ENCODE data around the gene WNT11. TPM values are rescaled to one million over a fixed set of nuclear protein-coding genes. Genes with fewer than 3 reads are reported as not detected.

WNT11 gene
- total and polyA plus RNA-seq, 2 of the 13 experiments (the other 11 are each of a cell fraction or from before 2014, with no cell fraction given) = 0.34 to 0.66 TPM

GRCh38 chr11:76208438-76209374 is 2.4 kb upstream of the WNT11 start (continued):
- TF ChIP-seq PREB (CRISPR knock-in tag; IDR thresholded peaks at IDR 0.05) (no peak), NR2F2 (IDR thresholded peaks at IDR 0.05; ENCODE audit: borderline replicate concordance, low read depth) (peak; percentile 68; the same call in 1 of the 2 replicates), ZNF446 (CRISPR knock-in tag; IDR thresholded peaks at IDR 0.05) (no peak), ZMYM2 (CRISPR knock-in tag; IDR thresholded peaks at IDR 0.05) (peak; percentile 75), GPN1 (CRISPR knock-in tag; IDR thresholded peaks at IDR 0.05; ENCODE audit: borderline replicate concordance) (no peak), ZNF101 (CRISPR knock-in tag; IDR thresholded peaks at IDR 0.05; ENCODE audit: borderline replicate concordance, low read depth) (no peak), ZNF180 (CRISPR knock-in tag; IDR thresholded peaks at IDR 0.05; ENCODE audit: borderline replicate concordance, low read depth) (no peak), PLRG1 (conservative IDR thresholded peaks at IDR 0.05) (no peak), CTCF (CRISPR knock-in tag; IDR thresholded peaks at IDR 0.05) (peak; percentile 92), GLI4 (CRISPR knock-in tag; IDR thresholded peaks at IDR 0.05; ENCODE audit: borderline replicate concordance) (no peak), SALL1 (CRISPR knock-in tag; IDR thresholded peaks at IDR 0.05) (peak; percentile 54; the same call in 1 of the 2 replicates), ZEB1 (IDR thresholded peaks at IDR 0.05; ENCODE audit: insufficient replicate concordance, low read depth) (no peak), SOX13 (IDR thresholded peaks at IDR 0.05) (no peak), SOX13 (CRISPR knock-in tag; conservative IDR thresholded peaks at IDR 0.05 in 1 of 2, IDR thresholded peaks at IDR 0.05 in 1 of 2) (no peak), SALL2 (CRISPR knock-in tag; IDR thresholded peaks at IDR 0.05) (no peak), RERE (CRISPR knock-in tag; IDR thresholded peaks at IDR 0.05; ENCODE audit: low read depth) (no peak), FOXM1 (CRISPR knock-in tag; IDR thresholded peaks at IDR 0.05) (no peak), GFI1 (CRISPR knock-in tag; IDR thresholded peaks at IDR 0.05; ENCODE audit: borderline replicate concordance) (no peak; the same call in 1 of the 2 replicates), ZNF816 (CRISPR knock-in tag; IDR thresholded peaks at IDR 0.05; ENCODE audit: borderline replicate concordance) (no peak)
